ENCODE measurements around the gene AGAP1.

GRCh38 chr2:235968616-235969324 is 474.9 kb downstream of the AGAP1 start:
- TF ChIP-seq, protein P1, sequence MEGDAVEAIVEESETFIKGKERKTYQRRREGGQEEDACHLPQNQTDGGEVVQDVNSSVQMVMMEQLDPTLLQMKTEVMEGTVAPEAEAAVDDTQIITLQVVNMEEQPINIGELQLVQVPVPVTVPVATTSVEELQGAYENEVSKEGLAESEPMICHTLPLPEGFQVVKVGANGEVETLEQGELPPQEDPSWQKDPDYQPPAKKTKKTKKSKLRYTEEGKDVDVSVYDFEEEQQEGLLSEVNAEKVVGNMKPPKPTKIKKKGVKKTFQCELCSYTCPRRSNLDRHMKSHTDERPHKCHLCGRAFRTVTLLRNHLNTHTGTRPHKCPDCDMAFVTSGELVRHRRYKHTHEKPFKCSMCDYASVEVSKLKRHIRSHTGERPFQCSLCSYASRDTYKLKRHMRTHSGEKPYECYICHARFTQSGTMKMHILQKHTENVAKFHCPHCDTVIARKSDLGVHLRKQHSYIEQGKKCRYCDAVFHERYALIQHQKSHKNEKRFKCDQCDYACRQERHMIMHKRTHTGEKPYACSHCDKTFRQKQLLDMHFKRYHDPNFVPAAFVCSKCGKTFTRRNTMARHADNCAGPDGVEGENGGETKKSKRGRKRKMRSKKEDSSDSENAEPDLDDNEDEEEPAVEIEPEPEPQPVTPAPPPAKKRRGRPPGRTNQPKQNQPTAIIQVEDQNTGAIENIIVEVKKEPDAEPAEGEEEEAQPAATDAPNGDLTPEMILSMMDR (IDR thresholded peaks at IDR 0.05): no peak
- no peak for TF ChIP-seq POLR2A (IDR thresholded peaks at IDR 0.05)
